Left ventricle myocardium inferior (tissue), 1 donor: ENCODE measurements around the gene NT5M. TPM values are rescaled to one million over a fixed set of nuclear protein-coding genes. Genes with fewer than 3 reads are reported as not detected.
A peak's percentile ranks its signal among the peaks of the same experiment; 100 is the strongest.

Experiments
- DNase-seq: peaks from one replicate; pipeline ENCODE4 v3.0.0-alpha.2; 2020
- H3K27ac ChIP-seq: fragments of 200-600 bp; replicated peaks from 2 replicates; pipeline ENCODE4 v1.8.0; 2021
- H3K27me3 ChIP-seq: fragments of 200-600 bp; 2 replicates; pipeline ENCODE4 v1.8.0; 2021; ENCODE audit warnings: low read depth
- H3K36me3 ChIP-seq: fragments of 200-600 bp; 2 replicates; pipeline ENCODE4 v1.8.0; 2021
- H3K4me1 ChIP-seq: fragments of 200-600 bp; 2 replicates; pipeline ENCODE4 v1.8.0; 2021
- H3K4me3 ChIP-seq: fragments of 200-600 bp; 2 replicates; pipeline ENCODE4 v1.8.0; 2021; ENCODE audit warnings: mild to moderate bottlenecking, moderate library complexity
- H3K9me3 ChIP-seq: fragments of 200-600 bp; replicated peaks from 2 replicates; pipeline ENCODE4 v1.8.0; 2021
- intact Hi-C: fragments of 100-400 bp; cut with micrococcal nuclease; formaldehyde crosslinking; loops from one replicate; pipeline ENCODE4 v1.11.0; 2022
- total RNA-seq: library from RNA; stranded (reverse); fragmentation: NEBNext Ultra II Directional; extraction: Animal tissue kit (Norgen Biotek cat#: 25700); gene quantifications from one replicate; pipeline ENCODE4 v1.2.1, GENCODE V29; 2021
- TF ChIP-seq, protein P1 (sequence below): fragments of 200-600 bp; IDR thresholded peaks from 2 replicates; pipeline ENCODE4 v1.8.0; 2021; ENCODE audit warnings: antibody characterized with exemption, mild to moderate bottlenecking, borderline replicate concordance
- donor health status: DM: no; HTN: yes; CAD: no; lungs with severe emphysema.

Gene NT5M
- total RNA-seq, 1 donor from 2014 or later: 11.2 TPM

DNA sequence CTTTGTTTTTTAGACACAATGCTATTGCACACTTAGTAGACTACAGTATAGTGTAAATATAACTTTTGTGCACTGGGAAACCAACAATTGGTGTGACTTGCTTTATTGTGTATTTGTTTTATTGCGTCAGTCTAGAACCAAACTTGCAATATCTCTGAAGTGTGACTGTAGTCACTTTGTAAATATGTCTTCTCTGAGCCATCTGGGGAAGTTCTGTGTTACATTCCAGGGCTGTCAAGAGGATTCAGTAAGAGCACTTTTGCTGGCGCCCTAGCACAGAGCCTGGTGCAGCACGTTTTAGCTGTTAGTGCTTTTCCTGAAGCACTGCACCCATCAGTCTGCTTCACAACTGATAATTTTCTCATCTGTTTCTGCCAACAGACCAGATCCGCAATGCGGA lies 73.2 kb downstream of the NT5M start:
- H3K9me3 ChIP-seq: no peaks in the 10 kb centered on the region
- TF ChIP-seq, protein P1, sequence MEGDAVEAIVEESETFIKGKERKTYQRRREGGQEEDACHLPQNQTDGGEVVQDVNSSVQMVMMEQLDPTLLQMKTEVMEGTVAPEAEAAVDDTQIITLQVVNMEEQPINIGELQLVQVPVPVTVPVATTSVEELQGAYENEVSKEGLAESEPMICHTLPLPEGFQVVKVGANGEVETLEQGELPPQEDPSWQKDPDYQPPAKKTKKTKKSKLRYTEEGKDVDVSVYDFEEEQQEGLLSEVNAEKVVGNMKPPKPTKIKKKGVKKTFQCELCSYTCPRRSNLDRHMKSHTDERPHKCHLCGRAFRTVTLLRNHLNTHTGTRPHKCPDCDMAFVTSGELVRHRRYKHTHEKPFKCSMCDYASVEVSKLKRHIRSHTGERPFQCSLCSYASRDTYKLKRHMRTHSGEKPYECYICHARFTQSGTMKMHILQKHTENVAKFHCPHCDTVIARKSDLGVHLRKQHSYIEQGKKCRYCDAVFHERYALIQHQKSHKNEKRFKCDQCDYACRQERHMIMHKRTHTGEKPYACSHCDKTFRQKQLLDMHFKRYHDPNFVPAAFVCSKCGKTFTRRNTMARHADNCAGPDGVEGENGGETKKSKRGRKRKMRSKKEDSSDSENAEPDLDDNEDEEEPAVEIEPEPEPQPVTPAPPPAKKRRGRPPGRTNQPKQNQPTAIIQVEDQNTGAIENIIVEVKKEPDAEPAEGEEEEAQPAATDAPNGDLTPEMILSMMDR: no peak
- intact Hi-C loops: no loop called here

DNA sequence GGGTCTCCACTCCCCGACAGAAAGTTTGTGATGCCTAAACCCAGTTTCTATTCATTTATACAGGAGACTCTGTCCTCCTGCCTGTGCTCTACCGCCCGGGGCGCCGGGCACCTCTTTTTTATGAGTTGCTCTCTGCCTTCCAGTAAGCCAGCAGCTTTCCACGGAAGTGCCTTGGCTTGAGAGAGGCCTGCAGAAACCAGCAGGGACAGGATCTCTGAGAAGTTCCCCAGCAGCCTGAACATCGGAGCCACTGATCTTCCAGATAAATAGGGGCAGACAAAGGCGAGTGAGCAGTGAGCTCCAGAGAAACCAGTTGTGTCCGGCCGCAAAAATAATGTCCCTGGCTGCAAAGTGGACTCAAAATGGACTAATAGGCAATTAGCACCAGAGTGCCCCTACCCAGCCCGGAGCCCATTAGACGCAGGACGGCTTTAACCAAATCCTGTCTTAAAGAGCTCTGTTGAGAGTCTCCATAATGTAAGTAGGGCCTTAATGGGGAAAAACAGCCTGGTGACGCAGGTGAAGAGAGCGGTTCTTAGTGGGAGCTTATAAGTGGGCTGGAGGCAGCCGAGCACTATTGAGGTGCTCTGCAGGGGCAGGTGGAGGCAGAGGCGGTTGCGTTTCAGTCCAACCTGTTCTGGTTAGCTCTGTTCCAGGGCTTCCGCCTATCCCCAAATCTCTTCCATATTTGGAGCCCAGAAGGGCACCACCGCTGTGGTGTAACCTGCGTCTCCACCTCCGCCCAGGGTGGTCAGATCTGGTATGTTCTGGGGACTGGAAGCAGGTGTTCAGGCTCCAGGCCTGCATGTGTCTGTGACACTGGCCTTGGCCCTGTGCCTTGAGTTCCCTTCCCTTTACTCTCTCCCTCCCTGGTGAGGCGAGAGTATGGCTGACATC lies 74.1 kb downstream of the NT5M start:
- Histone ChIP-seq H3K27ac (no peak overlapping the region), H3K4me3 (no peak overlapping the region), H3K27me3 (no peaks in the 10 kb centered on the region), H3K4me1 (peaks cover 16% of the 10 kb centered on the region), H3K9me3 (no peaks in the 10 kb centered on the region), H3K36me3 (no peaks in the 10 kb centered on the region)
- DNase-seq: no peak
- TF ChIP-seq, protein P1: no peak
- intact Hi-C loops: no loop called here

More for the DNA sequence above, 73.2 kb downstream of the NT5M start:
- Histone ChIP-seq H3K36me3 (no peaks in the 10 kb centered on the region), H3K4me3 (no peak overlapping the region), H3K27me3 (no peaks in the 10 kb centered on the region), H3K4me1 (peaks cover 16% of the 10 kb centered on the region), H3K27ac (peak overlapping the region; percentile 42)
- no peak for DNase-seq

- intact Hi-C loops: no loop called here
Observed at GRCh38 chr17:17379197-17379991, 76.2 kb downstream of the NT5M start.

GRCh38 chr17:17380145-17380925 lies 77.2 kb downstream of the NT5M start:
- no peak overlapping the region for H3K27ac ChIP-seq
- H3K27me3 ChIP-seq: peaks cover 11% of the 10 kb centered on the region
- DNase-seq: no peak
- no peaks in the 10 kb centered on the region for H3K9me3 ChIP-seq
- intact Hi-C loops: no loop called here
- peaks cover 16% of the 10 kb centered on the region for H3K4me1 ChIP-seq
- TF ChIP-seq, protein P1: no peak
- H3K36me3 ChIP-seq: no peaks in the 10 kb centered on the region
- H3K4me3 ChIP-seq: no peak overlapping the region

More at GRCh38 chr17:17379197-17379991, 76.2 kb downstream of the NT5M start:
- DNase-seq: no peak
- Histone ChIP-seq H3K27me3 (peaks cover 10% of the 10 kb centered on the region), H3K4me1 (peaks cover 16% of the 10 kb centered on the region), H3K4me3 (no peak overlapping the region), H3K36me3 (no peaks in the 10 kb centered on the region), H3K27ac (no peak overlapping the region), H3K9me3 (no peaks in the 10 kb centered on the region)
- TF ChIP-seq, protein P1: no peak
